HS-27A (cell line): Measurements from ENCODE around the gene SIGLEC12.

ENCODE experiments used
- DNase-seq: peaks from one replicate; pipeline ENCODE4 v3.0.0-alpha.2; 2012; ENCODE audit warnings: low read depth, missing footprints

SIGLEC12 gene

GRCh38 chr19:51501594-51502263 lies at the start of gene SIGLEC12:
SIGLEC12 (minus strand) TSS chr19:51501800; CDS start chr19:51501733, 67 bp downstream.
- no peak for DNase-seq

- no peak for DNase-seq
Measured at GRCh38 chr19:51550848-51551672, 49.5 kb upstream of the SIGLEC12 start.

- no peak for DNase-seq
Measured at GRCh38 chr19:51549533-51550324, 48.1 kb upstream of the SIGLEC12 start.

GRCh38 chr19:51548891-51549305 lies 47.3 kb upstream of the SIGLEC12 start:
- DNase-seq, result no peak

GRCh38 chr19:51548213-51548651 lies 46.6 kb upstream of the SIGLEC12 start:
- no peak for DNase-seq

GRCh38 chr19:51547397-51548212 lies 46.0 kb upstream of the SIGLEC12 start:
- DNase-seq, result no peak

- DNase-seq, result peak; percentile 36
Measured at GRCh38 chr19:51546650-51547396, 45.2 kb upstream of the SIGLEC12 start.

GRCh38 chr19:51546107-51546649 lies 44.6 kb upstream of the SIGLEC12 start:
- DNase-seq, result no peak

GRCh38 chr19:51544038-51544437 lies 42.4 kb upstream of the SIGLEC12 start:
- DNase-seq, result no peak

- DNase-seq, result no peak
Measured at GRCh38 chr19:51542699-51543098, 41.1 kb upstream of the SIGLEC12 start.

- no peak for DNase-seq
Measured at GRCh38 chr19:51541458-51542357, 40.1 kb upstream of the SIGLEC12 start.

GRCh38 chr19:51539821-51540366 lies 38.3 kb upstream of the SIGLEC12 start:
- no peak for DNase-seq

- no peak for DNase-seq
Measured at GRCh38 chr19:51535535-51535934, 33.9 kb upstream of the SIGLEC12 start.

- no peak for DNase-seq
Measured at GRCh38 chr19:51531349-51532315, 30.0 kb upstream of the SIGLEC12 start, which contains the start of gene SIGLEC6. SIGLEC6 (minus strand) TSS chr19:51531670; CDS start chr19:51531648, 22 bp downstream.

GRCh38 chr19:51530616-51531015 lies 29.0 kb upstream of the SIGLEC12 start:
- DNase-seq, result no peak

GRCh38 chr19:51529301-51529700 lies 27.7 kb upstream of the SIGLEC12 start:
- no peak for DNase-seq

GRCh38 chr19:51525651-51526050 lies 24.1 kb upstream of the SIGLEC12 start:
- no peak for DNase-seq
